SJSA1 (cell line): ENCODE results near the gene NR4A1. TPM values are rescaled to one million over a fixed set of nuclear protein-coding genes. Genes with fewer than 3 reads are reported as not detected.
A peak's percentile ranks its signal among the peaks of the same experiment; 100 is the strongest.

Experiments
- DNase-seq, 2 experiments: peaks; one replicate each; pipeline ENCODE4 v3.0.0-alpha.2; 2015 to 2020; ENCODE audit warnings: low spot score in 2 of 2, low read depth in 1 of 2
- H3K27ac ChIP-seq: fragments of 250-450 bp; sonication (Bioruptor Pico); 2 replicates; pipeline ENCODE4 v1.5.1; 2020; ENCODE audit warnings: mild to moderate bottlenecking, moderate library complexity
- H3K27me3 ChIP-seq: fragments of 250-450 bp; sonication (Bioruptor Pico); replicated peaks from 2 replicates; pipeline ENCODE4 v1.5.1; 2020; ENCODE audit warnings: mild to moderate bottlenecking, moderate library complexity
- H3K36me3 ChIP-seq: fragments of 250-450 bp; sonication (Bioruptor Pico); 2 replicates; pipeline ENCODE4 v1.5.1; 2020; ENCODE audit warnings: mild to moderate bottlenecking
- H3K4me1 ChIP-seq: fragments of 250-450 bp; sonication (Bioruptor Pico); replicated peaks from 2 replicates; pipeline ENCODE4 v1.6.1; 2021; ENCODE audit warnings: mild to moderate bottlenecking
- H3K4me3 ChIP-seq: fragments of 250-450 bp; sonication (Bioruptor Pico); 2 replicates; pipeline ENCODE4 v1.5.1; 2020; ENCODE audit warnings: mild to moderate bottlenecking
- H3K9me3 ChIP-seq: fragments of 250-450 bp; sonication (Bioruptor Pico); replicated peaks from 2 replicates; pipeline ENCODE4 v1.5.1; 2020; ENCODE audit warnings: mild to moderate bottlenecking
- total RNA-seq: library from RNA; depleted of rRNA; stranded (reverse); fragments of >200 nt; shearing (Covaris generic); gene quantifications from 2 replicates; pipeline ENCODE4 v1.2.3, GENCODE V29; 2014

Gene NR4A1
- total RNA-seq, 1 experiment from 2014 or later, result 7.0 TPM

- Histone ChIP-seq H3K27ac (peak overlapping the region; percentile 15; the same call in 1 of the 2 replicates), H3K9me3 (no peaks in the 10 kb centered on the region), H3K36me3 (peaks cover 9% of the 10 kb centered on the region; the same call in 1 of the 2 replicates), H3K27me3 (peaks cover 13% of the 10 kb centered on the region), H3K4me3 (no peak overlapping the region), H3K4me1 (peaks cover 29% of the 10 kb centered on the region)
- DNase-seq, result no peak
Measured at GRCh38 chr12:52010692-52011601, 40.3 kb upstream of the NR4A1 start.

- Histone ChIP-seq H3K27me3 (peaks cover 7% of the 10 kb centered on the region), H3K9me3 (no peaks in the 10 kb centered on the region), H3K4me3 (no peak overlapping the region), H3K36me3 (peaks cover 9% of the 10 kb centered on the region; the same call in 1 of the 2 replicates), H3K4me1 (peaks cover 29% of the 10 kb centered on the region), H3K27ac (no peak overlapping the region)
- no peak for DNase-seq
Measured at GRCh38 chr12:52011602-52012214, 39.5 kb upstream of the NR4A1 start.

GRCh38 chr12:52013626-52014310 is 37.5 kb upstream of the NR4A1 start:
- no peaks in the 10 kb centered on the region for H3K27me3 ChIP-seq
- no peak overlapping the region for H3K4me3 ChIP-seq
- no peak overlapping the region for H3K27ac ChIP-seq
- H3K4me1 ChIP-seq, result peaks cover 19% of the 10 kb centered on the region
- no peaks in the 10 kb centered on the region for H3K9me3 ChIP-seq
- peaks cover 7% of the 10 kb centered on the region; the same call in 1 of the 2 replicates for H3K36me3 ChIP-seq
- no peak for DNase-seq

- Histone ChIP-seq H3K4me3 (no peak overlapping the region), H3K4me1 (peaks cover 14% of the 10 kb centered on the region), H3K27ac (no peak overlapping the region), H3K27me3 (no peaks in the 10 kb centered on the region), H3K9me3 (no peaks in the 10 kb centered on the region), H3K36me3 (peaks cover 7% of the 10 kb centered on the region; the same call in 1 of the 2 replicates)
- no peak for DNase-seq
Measured at GRCh38 chr12:52014567-52015530, 36.4 kb upstream of the NR4A1 start.

- no peak overlapping the region for H3K4me3 ChIP-seq
- H3K4me1 ChIP-seq, result peaks cover 6% of the 10 kb centered on the region
- no peak overlapping the region for H3K27ac ChIP-seq
- DNase-seq, result no peak
- no peaks in the 10 kb centered on the region for H3K9me3 ChIP-seq
- H3K27me3 ChIP-seq, result no peaks in the 10 kb centered on the region
- peaks cover 5% of the 10 kb centered on the region; the same call in 1 of the 2 replicates for H3K36me3 ChIP-seq
Measured at GRCh38 chr12:52015532-52016041, 35.7 kb upstream of the NR4A1 start.

- Histone ChIP-seq H3K27ac (no peak overlapping the region), H3K4me1 (peaks cover 7% of the 10 kb centered on the region), H3K4me3 (no peak overlapping the region), H3K9me3 (no peaks in the 10 kb centered on the region), H3K36me3 (no peaks in the 10 kb centered on the region), H3K27me3 (0 out of 2 replicates have a peak, but pooled peaks cover 3% of the 10 kb centered on the region)
- DNase-seq, result no peak
Measured at GRCh38 chr12:52018433-52019112, 32.7 kb upstream of the NR4A1 start.

GRCh38 chr12:52019113-52019770 is 32.0 kb upstream of the NR4A1 start:
- Histone ChIP-seq H3K27me3 (0 out of 2 replicates have a peak, but pooled peaks cover 3% of the 10 kb centered on the region), H3K4me3 (no peak overlapping the region), H3K36me3 (no peaks in the 10 kb centered on the region), H3K4me1 (peaks cover 12% of the 10 kb centered on the region), H3K27ac (no peak overlapping the region), H3K9me3 (no peaks in the 10 kb centered on the region)
- DNase-seq, result no peak

- peak; percentile 40 to 66 for DNase-seq
- Histone ChIP-seq H3K27me3 (0 out of 2 replicates have a peak, but pooled peaks cover 3% of the 10 kb centered on the region), H3K4me3 (no peak overlapping the region), H3K27ac (no peak overlapping the region), H3K4me1 (peaks cover 12% of the 10 kb centered on the region), H3K9me3 (no peaks in the 10 kb centered on the region), H3K36me3 (no peaks in the 10 kb centered on the region)
Measured at GRCh38 chr12:52020539-52021336, 30.5 kb upstream of the NR4A1 start.

- Histone ChIP-seq H3K27me3 (0 out of 2 replicates have a peak, but pooled peaks cover 3% of the 10 kb centered on the region), H3K4me3 (no peak overlapping the region), H3K4me1 (peaks cover 18% of the 10 kb centered on the region), H3K36me3 (no peaks in the 10 kb centered on the region), H3K27ac (no peak overlapping the region), H3K9me3 (no peaks in the 10 kb centered on the region)
- no peak for DNase-seq
Measured at GRCh38 chr12:52022841-52023181, 28.4 kb upstream of the NR4A1 start.

GRCh38 chr12:52023182-52023975 is 27.9 kb upstream of the NR4A1 start:
- no peak overlapping the region for H3K27ac ChIP-seq
- DNase-seq, result peak; percentile 60 to 87

More at GRCh38 chr12:52023182-52023975, 27.9 kb upstream of the NR4A1 start:
- Histone ChIP-seq H3K36me3 (no peaks in the 10 kb centered on the region), H3K4me1 (peaks cover 18% of the 10 kb centered on the region), H3K4me3 (peak overlapping the region; percentile 36), H3K9me3 (no peaks in the 10 kb centered on the region), H3K27me3 (0 out of 2 replicates have a peak, but pooled peaks cover 3% of the 10 kb centered on the region)
